H1 (cell line): ENCODE data around the gene ZNF831. TPM values are rescaled to one million over a fixed set of nuclear protein-coding genes. Genes with fewer than 3 reads are reported as not detected.

Experiments
- CTCF ChIA-PET: fragments of 300-600 bp; sonication (Branson Sonifier 250); formaldehyde crosslinking; loops from one replicate; lab custom pipeline; 2021; ENCODE audit not compliant: partially characterized antibody; lab: Charles Lee
- POLR2A ChIA-PET: fragments of 300-600 bp; sonication (Branson Sonifier 250); formaldehyde crosslinking; loops from one replicate; lab custom pipeline; 2021; ENCODE audit warnings: inconsistent platforms; ENCODE audit not compliant: partially characterized antibody; lab: Charles Lee
- DNase-seq, 2 experiments: peaks; one replicate each; pipeline versions ENCODE4 v3.0.0 to v3.0.0-alpha.2; 2010 to 2022; ENCODE audit warnings: low spot score in 2 of 2, low read depth in 1 of 2, mixed read lengths in 1 of 2
- FAIRE-seq: peaks from 2 replicates; lab custom pipeline; 2011; peaks lifted over from hg19 to GRCh38; lab: Jason Lieb, UNC
- H2AFZ ChIP-seq: 2 replicates; pipeline ENCODE4 v1.8.1; 2012; ENCODE audit warnings: low read length, inconsistent platforms
- H2AK5ac ChIP-seq: 2 replicates; pipeline ENCODE4 v1.6.1; 2013; ENCODE audit warnings: low read depth, low read length
- H2BK120ac ChIP-seq: replicated peaks from 2 replicates; pipeline ENCODE3; 2013; ENCODE audit warnings: low read depth, low read length, inconsistent platforms
- H2BK12ac ChIP-seq: 2 replicates; pipeline ENCODE4 v1.6.1; 2013; ENCODE audit warnings: low read depth, low read length
- H2BK15ac ChIP-seq: 2 replicates; pipeline ENCODE4 v1.6.1; 2013; ENCODE audit warnings: low read length
- H2BK20ac ChIP-seq: 2 replicates; pipeline ENCODE4 v1.6.1; 2013; ENCODE audit warnings: low read length
- H2BK5ac ChIP-seq: 2 replicates; pipeline ENCODE4 v1.6.1; 2013; ENCODE audit warnings: low read depth, low read length
- H3K14ac ChIP-seq: 2 replicates; pipeline ENCODE4 v1.6.1; 2013; ENCODE audit warnings: inconsistent platforms; ENCODE audit not compliant: insufficient read length
- H3K18ac ChIP-seq: 2 replicates; pipeline ENCODE4 v1.6.1; 2013; ENCODE audit warnings: low read length; ENCODE audit errors: extremely low read depth
- H3K23ac ChIP-seq: 2 replicates; pipeline ENCODE4 v1.6.1; 2013; ENCODE audit warnings: inconsistent platforms; ENCODE audit not compliant: insufficient read length
- H3K23me2 ChIP-seq: 2 replicates; pipeline ENCODE4 v1.6.1; 2013; ENCODE audit warnings: low read depth, low read length
- H3K27ac ChIP-seq: 2 replicates; pipeline ENCODE4 v1.6.1; 2011; ENCODE audit warnings: low read depth, low read length, inconsistent platforms
- H3K27me3 ChIP-seq, 4 experiments: replicated peaks in 1 of 4; 1 replicate in 1 of 4; 2 replicates in 3 of 4; pipeline versions ENCODE4 v1.6.1 to v1.8.1; 2011 to 2013; ENCODE audit warnings: low read length in 3 of 4, mild to moderate bottlenecking in 3 of 4, inconsistent platforms in 2 of 4, mixed read lengths in 2 of 4, moderate library complexity in 1 of 4; ENCODE audit not compliant: control insufficient read depth in 3 of 4, insufficient read depth in 3 of 4; ENCODE audit errors: extremely low read depth in 1 of 4
- H3K36me3 ChIP-seq, 4 experiments: 2 replicates each; pipeline versions ENCODE4 v1.6.1 to v1.8.1; 2011 to 2013; ENCODE audit warnings: mild to moderate bottlenecking in 4 of 4, low read length in 3 of 4, moderate library complexity in 2 of 4, control low read depth in 1 of 4, inconsistent platforms in 1 of 4; ENCODE audit not compliant: insufficient read depth in 4 of 4, control insufficient read depth in 2 of 4
- H3K4ac ChIP-seq: replicated peaks from 2 replicates; pipeline ENCODE3; 2013; ENCODE audit warnings: low read length, low read depth, mixed read lengths, inconsistent platforms; ENCODE audit not compliant: insufficient read length
- H3K4me1 ChIP-seq, 4 experiments: replicated peaks in 1 of 4; 1 replicate in 1 of 4; 2 replicates in 3 of 4; pipeline versions ENCODE4 v1.6.1 to v1.8.1; 2011 to 2013; ENCODE audit warnings: low read length in 3 of 4, inconsistent platforms in 2 of 4, mixed read lengths in 1 of 4; ENCODE audit not compliant: insufficient read depth in 4 of 4, control insufficient read depth in 3 of 4
- H3K4me2 ChIP-seq, 2 experiments: 2 replicates each; pipeline versions ENCODE4 v1.6.1 to v1.8.1; 2011 to 2013; ENCODE audit warnings: low read depth in 2 of 2, low read length in 2 of 2, control low read depth in 1 of 2, inconsistent platforms in 1 of 2, mild to moderate bottlenecking in 1 of 2; ENCODE audit not compliant: insufficient read depth in 1 of 2
- H3K4me3 ChIP-seq, 4 experiments: fragments of 200-600, 300-600 bp in 1 of 4; sonication (generic), shearing (Covaris generic), sonication (Bioruptor Twin) in 1 of 4; 2 replicates each; pipeline versions ENCODE4 v1.5.1 to v1.8.1; 2011 to 2016; ENCODE audit warnings: low read length in 4 of 4, low read depth in 3 of 4, control low read depth in 2 of 4, inconsistent platforms in 2 of 4, mild to moderate bottlenecking in 2 of 4, mixed read lengths in 1 of 4, moderate library complexity in 1 of 4; ENCODE audit not compliant: insufficient read depth in 2 of 4; ENCODE audit errors: extremely low read depth in 1 of 4
- H3K56ac ChIP-seq: replicated peaks from 2 replicates; pipeline ENCODE3; 2013; ENCODE audit warnings: low read depth, mild to moderate bottlenecking, mixed read lengths, low read length, inconsistent platforms; ENCODE audit not compliant: insufficient read length
- H3K79me1 ChIP-seq: 2 replicates; pipeline ENCODE4 v1.6.1; 2013; ENCODE audit warnings: low read depth, low read length, control low read depth
- H3K79me2 ChIP-seq, 2 experiments: 2 replicates each; pipeline versions ENCODE4 v1.6.1 to v1.8.1; 2012 to 2013; ENCODE audit warnings: low read length in 2 of 2, mild to moderate bottlenecking in 2 of 2, inconsistent platforms in 1 of 2; ENCODE audit not compliant: insufficient read depth in 2 of 2, control insufficient read depth in 1 of 2
- H3K9ac ChIP-seq, 4 experiments: replicated peaks in 1 of 4; 1 replicate in 1 of 4; 2 replicates in 3 of 4; pipeline versions ENCODE4 v1.6.1 to v1.8.1; 2011 to 2013; ENCODE audit warnings: low read depth in 3 of 4, low read length in 3 of 4, control low read depth in 2 of 4, mild to moderate bottlenecking in 2 of 4, moderate library complexity in 2 of 4, inconsistent platforms in 1 of 4; ENCODE audit errors: extremely low read depth in 1 of 4
- H3K9me3 ChIP-seq, 2 experiments: 2 replicates each; pipeline versions ENCODE4 v1.6.1 to v1.8.1; 2012 to 2013; ENCODE audit warnings: mild to moderate bottlenecking in 2 of 2, moderate library complexity in 2 of 2, control low read depth in 1 of 2, inconsistent platforms in 1 of 2, low read depth in 1 of 2, low read length in 1 of 2, mixed read lengths in 1 of 2; ENCODE audit not compliant: insufficient read depth in 2 of 2
- H4K20me1 ChIP-seq, 2 experiments: replicated peaks in 1 of 2; 2 replicates each; pipeline versions ENCODE3 to v1.8.1; 2011 to 2013; ENCODE audit warnings: inconsistent platforms in 2 of 2, low read length in 2 of 2, mild to moderate bottlenecking in 1 of 2; ENCODE audit not compliant: insufficient read depth in 2 of 2, control insufficient read depth in 1 of 2
- H4K5ac ChIP-seq: 2 replicates; pipeline ENCODE4 v1.6.1; 2013; ENCODE audit warnings: low read length, low read depth, mixed read lengths, inconsistent platforms; ENCODE audit not compliant: insufficient read length
- H4K8ac ChIP-seq: 2 replicates; pipeline ENCODE4 v1.8.0; 2013; ENCODE audit warnings: mild to moderate bottlenecking, moderate library complexity, low read length, inconsistent platforms; ENCODE audit not compliant: insufficient read depth; ENCODE audit errors: extremely low read depth
- H4K91ac ChIP-seq: replicated peaks from 2 replicates; pipeline ENCODE3; 2013; ENCODE audit warnings: low read length, mixed read lengths, inconsistent platforms; ENCODE audit not compliant: insufficient read length
- EP300 ChIP-seq, 2 experiments: IDR thresholded peaks; 1 replicate in 1 of 2; 2 replicates in 1 of 2; pipeline ENCODE4 v1.6.1; 2011 to 2012; ENCODE audit warnings: low read depth in 2 of 2, low read length in 2 of 2, mild to moderate bottlenecking in 2 of 2, borderline replicate concordance in 1 of 2, inconsistent platforms in 1 of 2, moderate library complexity in 1 of 2
- RXRA ChIP-seq: IDR thresholded peaks from 2 replicates; pipeline ENCODE4 v1.6.1; 2011; ENCODE audit warnings: low read depth, mild to moderate bottlenecking, low read length, moderate library complexity; ENCODE audit not compliant: insufficient read depth
- WGBS, 2 experiments: shearing (Covaris generic) in 1 of 2; methylation state at CpG; one replicate each; pipeline versions ENCODE4 v1.1.6 to v1.1.7; 2013 to 2015; ENCODE audit warnings: low lambda C conversion rate in 2 of 2, mixed read lengths in 2 of 2, inconsistent platforms in 1 of 2, low coverage in 1 of 2, missing lambda C conversion rate in 1 of 2; ENCODE audit not compliant: insufficient replicate concordance in 2 of 2, insufficient coverage in 1 of 2, insufficient read length in 1 of 2; ENCODE audit errors: extremely low coverage in 1 of 2, missing lambda C conversion rate in 1 of 2; 5-methylcytosine and 5-hydroxymethylcytosine counted together
- polyA plus RNA-seq, 7 experiments: library from polyadenylated mRNA; depleted of rRNA in 3 of 7; stranded (reverse) in 5 of 7; unstranded in 2 of 7; fragments of >200 nt in 5 of 7; fragments of 200-250 nt in 2 of 7; gene quantifications; 1 replicate in 5 of 7; 2 replicates in 1 of 7; 4 replicates in 1 of 7; pipeline versions ENCODE4 v1.2.1 to v1.2.3, GENCODE V29; 2011 to 2013; ENCODE audit warnings: missing spikeins in 2 of 7, mixed read lengths in 2 of 7
- total RNA-seq: library from RNA; stranded (reverse); fragmentation: NEBNext Ultra II Directional; extraction: Animal tissue kit (Norgen Biotek cat#: 25700); gene quantifications from 2 replicates; pipeline ENCODE4 v1.2.1, GENCODE V29; 2021

Gene ZNF831
- total and polyA plus RNA-seq, 2 of the 8 experiments (the other 6 are each of a cell fraction or from before 2014, with no cell fraction given) = not detected

DNA sequence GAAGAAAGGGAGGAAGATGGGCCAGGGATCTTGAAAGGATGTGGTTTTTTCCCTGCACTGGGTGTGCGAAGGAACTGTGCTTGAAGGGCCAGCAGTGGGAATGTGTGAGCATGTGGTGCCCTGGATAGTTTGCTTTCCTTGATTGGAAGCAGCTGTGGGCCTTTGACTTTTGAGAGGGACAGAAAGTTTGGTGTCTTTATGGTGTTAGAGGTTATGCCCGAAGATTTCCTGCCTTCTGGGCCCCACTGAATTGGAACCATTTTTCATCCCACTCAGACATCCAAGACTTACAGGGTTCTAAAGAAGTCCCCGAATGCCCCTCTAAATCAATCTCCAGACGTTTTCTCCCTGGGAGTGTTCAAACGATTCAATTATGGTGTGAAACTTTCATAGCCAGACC, 113.3 kb downstream of the ZNF831 start:
- no peaks in the 10 kb centered on the region for H4K20me1 ChIP-seq
- no peak overlapping the region for H3K9ac ChIP-seq
- no peaks in the 10 kb centered on the region for H3K9me3 ChIP-seq
- H3K14ac ChIP-seq = no peak overlapping the region
- H2AK5ac ChIP-seq = no peak overlapping the region
- H3K18ac ChIP-seq = no peak overlapping the region
- no peak overlapping the region for H4K91ac ChIP-seq
- no peak overlapping the region for H3K4ac ChIP-seq
- no peak for FAIRE-seq
- no peak overlapping the region for H2BK20ac ChIP-seq
- H3K79me1 ChIP-seq = no peaks in the 10 kb centered on the region
- no peaks in the 10 kb centered on the region for H3K79me2 ChIP-seq
- no peak overlapping the region for H2AFZ ChIP-seq
- 87% methylated on average over 5 of the region's 5 CpGs; no CpG with 5 or more reads in 1 of the 2 experiments for WGBS, 2 experiments
- H3K27ac ChIP-seq = no peak overlapping the region
- no peak overlapping the region for H3K4me2 ChIP-seq
- no peaks in the 10 kb centered on the region for H3K23me2 ChIP-seq
- no peak overlapping the region for H2BK120ac ChIP-seq
- H2BK15ac ChIP-seq = no peak overlapping the region
- H3K36me3 ChIP-seq = no peaks in the 10 kb centered on the region
- H3K4me1 ChIP-seq = no peaks in the 10 kb centered on the region
- no peak overlapping the region for H4K8ac ChIP-seq
- H3K56ac ChIP-seq = no peak overlapping the region
- H3K23ac ChIP-seq = no peak overlapping the region
- POLR2A ChIA-PET = interaction anchor here (0.8 kb wide), 1 partner anchor 8 kb away, joined by 3 read pairs; no protein-coding TSS in a partner anchor
- TF ChIP-seq EP300 (IDR thresholded peaks at IDR 0.05; ENCODE audit: borderline replicate concordance in 1 of 2, low read depth in 2 of 2, low read length in 2 of 2) (no peak), RXRA (no peak)
- peaks cover 0 to 7% (median 0%) of the 10 kb centered on the region in 4 experiments; a peak in 3 of 7 replicates for H3K27me3 ChIP-seq
- DNase-seq = no peak
- CTCF ChIA-PET = interaction anchor here (1.0 kb wide), 1 partner anchor 15 kb away, joined by 3 read pairs; no protein-coding TSS in a partner anchor
- H2BK12ac ChIP-seq = no peak overlapping the region
- no peak overlapping the region for H2BK5ac ChIP-seq
- H3K4me3 ChIP-seq = no peak overlapping the region
- no peak overlapping the region for H4K5ac ChIP-seq
